HepG2 (cell line): ENCODE data around the gene HAPLN3. TPM values are rescaled to one million over a fixed set of nuclear protein-coding genes. Genes with fewer than 3 reads are reported as not detected.

Experiments used
- BORCS8-MEF2B ChIP-seq: sonication (generic); formaldehyde crosslinking; IDR thresholded peaks from 2 replicates; pipeline ENCODE4 v1.8.0; 2022; ENCODE audit warnings: mild to moderate bottlenecking, missing genetic modification reagents
- FOXP1 ChIP-seq, 2 experiments: fragments of 450-650 bp in 1 of 2; IDR thresholded peaks; 2 replicates each; pipeline ENCODE4 v1.6.1; 2017 to 2018; ENCODE audit warnings: antibody characterized with exemption in 1 of 2
- HNRNPLL ChIP-seq: fragments of 200-400 bp; formaldehyde crosslinking; IDR thresholded peaks from 2 replicates; pipeline ENCODE4 v1.6.1; 2017; ENCODE audit warnings: mild to moderate bottlenecking, low read depth, low read length; ENCODE audit not compliant: poor library complexity, severe bottlenecking
- IRF2 ChIP-seq: IDR thresholded peaks from 2 replicates; pipeline ENCODE4 v1.6.1; 2018; ENCODE audit warnings: missing genetic modification reagents, missing compliant biosample characterization
- ISX ChIP-seq: sonication (generic); formaldehyde crosslinking; conservative IDR thresholded peaks from 2 replicates; pipeline ENCODE4 v1.5.0; 2020; ENCODE audit warnings: missing genetic modification reagents
- KAT8 ChIP-seq: IDR thresholded peaks from 2 replicates; pipeline ENCODE4 v1.6.1; 2016; ENCODE audit warnings: missing genetic modification reagents, missing compliant biosample characterization
- LCORL ChIP-seq, 2 experiments: fragments of 450-650 bp in 1 of 2; sonication (generic) in 1 of 2; formaldehyde crosslinking in 1 of 2; IDR thresholded peaks; 2 replicates each; pipeline versions ENCODE4 v1.5.0 to v1.6.1; 2017 to 2020; ENCODE audit warnings: antibody characterized with exemption in 1 of 2, missing genetic modification reagents in 1 of 2
- MIER2 ChIP-seq: IDR thresholded peaks from 2 replicates; pipeline ENCODE4 v1.6.1; 2016; ENCODE audit warnings: missing biosample characterization, missing genetic modification reagents
- MIER3 ChIP-seq: IDR thresholded peaks from 2 replicates; pipeline ENCODE4 v1.6.1; 2016; ENCODE audit warnings: missing compliant biosample characterization, borderline replicate concordance
- NR2F6 ChIP-seq, 2 experiments: IDR thresholded peaks; 2 replicates each; pipeline ENCODE4 v1.6.1; 2016; ENCODE audit warnings: antibody characterized with exemption in 1 of 2, mild to moderate bottlenecking in 1 of 2
- NR3C1 ChIP-seq: sonication (generic); formaldehyde crosslinking; IDR thresholded peaks from 2 replicates; pipeline ENCODE4 v1.4.0; 2020; ENCODE audit warnings: missing genetic modification reagents
- REPIN1 ChIP-seq: sonication (generic); formaldehyde crosslinking; IDR thresholded peaks from 2 replicates; pipeline ENCODE4 v1.8.0; 2022; ENCODE audit warnings: missing genetic modification reagents, low read depth, mild to moderate bottlenecking, borderline replicate concordance
- RFXANK ChIP-seq: IDR thresholded peaks from 2 replicates; pipeline ENCODE4 v1.6.1; 2016
- ZFP41 ChIP-seq: sonication (generic); formaldehyde crosslinking; IDR thresholded peaks from 2 replicates; pipeline ENCODE4 v1.4.0; 2020; ENCODE audit warnings: mild to moderate bottlenecking, missing genetic modification reagents, borderline replicate concordance
- ZNF275 ChIP-seq: sonication (generic); formaldehyde crosslinking; IDR thresholded peaks from 2 replicates; pipeline ENCODE4 v1.8.0; 2022; ENCODE audit warnings: missing genetic modification reagents, mild to moderate bottlenecking, inconsistent platforms, borderline replicate concordance
- ZNF331 ChIP-seq: sonication (generic); formaldehyde crosslinking; IDR thresholded peaks from 2 replicates; pipeline ENCODE4 v1.4.0; 2020; ENCODE audit warnings: missing genetic modification reagents
- ZNF333 ChIP-seq: sonication (generic); formaldehyde crosslinking; IDR thresholded peaks from 2 replicates; pipeline ENCODE4 v1.4.0; 2020; ENCODE audit warnings: mild to moderate bottlenecking, missing genetic modification reagents, borderline replicate concordance
- ZNF567 ChIP-seq: sonication (generic); formaldehyde crosslinking; IDR thresholded peaks from 2 replicates; pipeline ENCODE4 v1.8.1; 2023; ENCODE audit warnings: mild to moderate bottlenecking, missing genetic modification reagents, borderline replicate concordance
- ZNF777 ChIP-seq: sonication (generic); formaldehyde crosslinking; IDR thresholded peaks from 2 replicates; pipeline ENCODE4 v1.4.0; 2020; ENCODE audit warnings: missing genetic modification reagents
- ZSCAN25 ChIP-seq: sonication (generic); formaldehyde crosslinking; IDR thresholded peaks from 2 replicates; pipeline ENCODE4 v1.8.0; 2022; ENCODE audit warnings: mild to moderate bottlenecking, missing genetic modification reagents
- polyA plus RNA-seq, 8 experiments: library from polyadenylated mRNA; depleted of rRNA in 3 of 8; stranded (reverse) in 7 of 8; unstranded in 1 of 8; fragments of >200 nt; fragmentation: Illumina TruSeq in 4 of 8; extraction: Trizol in 4 of 8; gene quantifications; 2 replicates each; pipeline versions ENCODE4 v1.2.1 to v1.2.3, GENCODE V29; 2011 to 2016; ENCODE audit warnings: low read depth in 4 of 8, missing spikeins in 1 of 8, mixed read lengths in 1 of 8; ENCODE audit not compliant: insufficient read depth in 1 of 8
- total RNA-seq, 5 experiments: library from RNA; depleted of rRNA; stranded (reverse); fragments of >200 nt; fragmentation: Illumina TruSeq; extraction: Trizol; gene quantifications; 2 replicates each; pipeline ENCODE4 v1.2.3, GENCODE V29; 2016; ENCODE audit warnings: low read depth in 1 of 5
- TF ChIP-seq, protein P1 (sequence below): IDR thresholded peaks from 2 replicates; pipeline ENCODE4 v1.6.1; 2018; ENCODE audit warnings: missing genetic modification reagents
- TF ChIP-seq, protein P2 (sequence below): sonication (generic); formaldehyde crosslinking; conservative IDR thresholded peaks from 2 replicates; pipeline ENCODE4 v1.8.0; 2022; ENCODE audit warnings: missing genetic modification reagents
- TF ChIP-seq, protein P3 (sequence below): sonication (generic); formaldehyde crosslinking; IDR thresholded peaks from 2 replicates; pipeline ENCODE4 v1.9.0; 2021; ENCODE audit warnings: missing genetic modification reagents, borderline replicate concordance

The HAPLN3 gene
- total and polyA plus RNA-seq, 2 of the 13 experiments (the other 11 are each of a cell fraction or from before 2014, with no cell fraction given) = 0.09 TPM; not detected in 1

DNA sequence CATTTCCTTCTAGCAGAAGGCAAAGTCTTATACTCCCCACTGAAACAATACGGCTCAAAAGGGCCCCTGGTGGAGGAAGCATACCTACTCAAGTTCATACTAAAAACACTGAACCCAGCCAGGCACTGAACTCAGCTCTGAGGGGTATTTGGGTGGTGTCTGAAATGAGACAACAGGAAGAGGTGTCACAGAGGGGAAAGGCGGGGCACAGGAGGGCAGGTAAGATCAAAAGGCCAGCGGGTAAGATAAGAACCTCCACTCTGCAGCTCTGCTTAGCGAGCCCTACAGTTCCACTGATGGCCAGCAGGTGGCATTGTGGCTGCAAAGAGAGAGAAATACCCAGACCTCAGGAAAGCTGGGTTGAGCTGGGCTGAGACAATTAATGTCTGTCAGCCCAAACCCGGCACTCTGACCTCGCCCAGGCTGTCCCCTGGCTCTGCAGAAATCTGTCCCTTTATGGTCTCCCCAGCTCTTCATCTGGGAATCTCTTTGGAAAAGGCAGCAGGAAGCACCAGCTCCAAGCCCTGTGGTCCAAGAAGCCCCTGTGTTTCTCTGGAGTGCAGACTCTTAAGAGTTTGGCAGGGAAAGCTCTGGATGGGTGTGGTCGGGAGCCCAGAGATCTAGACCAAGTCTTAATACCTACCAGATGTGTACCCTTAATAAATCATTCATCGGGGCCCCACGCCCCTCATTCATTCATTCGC, 9.4 kb upstream of the HAPLN3 start (continued):
- TF ChIP-seq ZNF275 (CRISPR knock-in tag) (no peak), IRF2 (peak; percentile 32; the same call in 1 of the 2 replicates), REPIN1 (CRISPR knock-in tag) (peak; percentile 38; the same call in 1 of the 2 replicates), RFXANK (no peak), KAT8 (0 out of 2 replicates have a peak, but pooled peaks have one; percentile 15), ZNF333 (CRISPR knock-in tag) (no peak), ZFP41 (CRISPR knock-in tag) (no peak), HNRNPLL (no peak), BORCS8-MEF2B (CRISPR knock-in tag) (0 out of 2 replicates have a peak, but pooled peaks have one; percentile 34), ZNF567 (CRISPR knock-in tag) (0 out of 2 replicates have a peak, but pooled peaks have one; percentile 39), ISX (CRISPR knock-in tag) (no peak), LCORL (IDR thresholded peaks at IDR 0.05) (no peak), LCORL (CRISPR knock-in tag; IDR thresholded peaks at IDR 0.05) (peak; percentile 46; the same call in 1 of the 2 replicates), NR3C1 (no peak), ZNF331 (CRISPR knock-in tag) (peak; percentile 57; the same call in 1 of the 2 replicates), NR2F6 (IDR thresholded peaks at IDR 0.05) (no peak), NR2F6 (CRISPR knock-in tag; IDR thresholded peaks at IDR 0.05) (peak; percentile 15; the same call in 1 of the 2 replicates), ZNF777 (no peak), FOXP1 (IDR thresholded peaks at IDR 0.05) (no peak), FOXP1 (CRISPR knock-in tag; IDR thresholded peaks at IDR 0.05) (no peak), ZSCAN25 (peak; percentile 94), MIER2 (CRISPR knock-in tag) (no peak), MIER3 (0 out of 2 replicates have a peak, but pooled peaks have one; percentile 24)
- TF ChIP-seq, protein P1, sequence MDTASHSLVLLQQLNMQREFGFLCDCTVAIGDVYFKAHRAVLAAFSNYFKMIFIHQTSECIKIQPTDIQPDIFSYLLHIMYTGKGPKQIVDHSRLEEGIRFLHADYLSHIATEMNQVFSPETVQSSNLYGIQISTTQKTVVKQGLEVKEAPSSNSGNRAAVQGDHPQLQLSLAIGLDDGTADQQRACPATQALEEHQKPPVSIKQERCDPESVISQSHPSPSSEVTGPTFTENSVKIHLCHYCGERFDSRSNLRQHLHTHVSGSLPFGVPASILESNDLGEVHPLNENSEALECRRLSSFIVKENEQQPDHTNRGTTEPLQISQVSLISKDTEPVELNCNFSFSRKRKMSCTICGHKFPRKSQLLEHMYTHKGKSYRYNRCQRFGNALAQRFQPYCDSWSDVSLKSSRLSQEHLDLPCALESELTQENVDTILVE (CRISPR knock-in tag) = no peak
- TF ChIP-seq, protein P2, sequence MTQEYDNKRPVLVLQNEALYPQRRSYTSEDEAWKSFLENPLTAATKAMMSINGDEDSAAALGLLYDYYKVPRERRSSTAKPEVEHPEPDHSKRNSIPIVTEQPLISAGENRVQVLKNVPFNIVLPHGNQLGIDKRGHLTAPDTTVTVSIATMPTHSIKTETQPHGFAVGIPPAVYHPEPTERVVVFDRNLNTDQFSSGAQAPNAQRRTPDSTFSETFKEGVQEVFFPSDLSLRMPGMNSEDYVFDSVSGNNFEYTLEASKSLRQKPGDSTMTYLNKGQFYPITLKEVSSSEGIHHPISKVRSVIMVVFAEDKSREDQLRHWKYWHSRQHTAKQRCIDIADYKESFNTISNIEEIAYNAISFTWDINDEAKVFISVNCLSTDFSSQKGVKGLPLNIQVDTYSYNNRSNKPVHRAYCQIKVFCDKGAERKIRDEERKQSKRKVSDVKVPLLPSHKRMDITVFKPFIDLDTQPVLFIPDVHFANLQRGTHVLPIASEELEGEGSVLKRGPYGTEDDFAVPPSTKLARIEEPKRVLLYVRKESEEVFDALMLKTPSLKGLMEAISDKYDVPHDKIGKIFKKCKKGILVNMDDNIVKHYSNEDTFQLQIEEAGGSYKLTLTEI (CRISPR knock-in tag) = no peak
- TF ChIP-seq, protein P3, sequence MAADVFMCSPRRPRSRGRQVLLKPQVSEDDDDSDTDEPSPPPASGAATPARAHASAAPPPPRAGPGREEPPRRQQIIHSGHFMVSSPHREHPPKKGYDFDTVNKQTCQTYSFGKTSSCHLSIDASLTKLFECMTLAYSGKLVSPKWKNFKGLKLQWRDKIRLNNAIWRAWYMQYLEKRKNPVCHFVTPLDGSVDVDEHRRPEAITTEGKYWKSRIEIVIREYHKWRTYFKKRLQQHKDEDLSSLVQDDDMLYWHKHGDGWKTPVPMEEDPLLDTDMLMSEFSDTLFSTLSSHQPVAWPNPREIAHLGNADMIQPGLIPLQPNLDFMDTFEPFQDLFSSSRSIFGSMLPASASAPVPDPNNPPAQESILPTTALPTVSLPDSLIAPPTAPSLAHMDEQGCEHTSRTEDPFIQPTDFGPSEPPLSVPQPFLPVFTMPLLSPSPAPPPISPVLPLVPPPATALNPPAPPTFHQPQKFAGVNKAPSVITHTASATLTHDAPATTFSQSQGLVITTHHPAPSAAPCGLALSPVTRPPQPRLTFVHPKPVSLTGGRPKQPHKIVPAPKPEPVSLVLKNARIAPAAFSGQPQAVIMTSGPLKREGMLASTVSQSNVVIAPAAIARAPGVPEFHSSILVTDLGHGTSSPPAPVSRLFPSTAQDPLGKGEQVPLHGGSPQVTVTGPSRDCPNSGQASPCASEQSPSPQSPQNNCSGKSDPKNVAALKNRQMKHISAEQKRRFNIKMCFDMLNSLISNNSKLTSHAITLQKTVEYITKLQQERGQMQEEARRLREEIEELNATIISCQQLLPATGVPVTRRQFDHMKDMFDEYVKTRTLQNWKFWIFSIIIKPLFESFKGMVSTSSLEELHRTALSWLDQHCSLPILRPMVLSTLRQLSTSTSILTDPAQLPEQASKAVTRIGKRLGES (CRISPR knock-in tag) = no peak
